Hepatic stellate cell (primary cell): ENCODE results near the gene RBM10.

Source experiments
- DNase-seq: peaks from one replicate; pipeline ENCODE4 v3.0.0; 2011; ENCODE audit warnings: low spot score

The RBM10 gene

GRCh38 chrX:47198687-47199080 lies 53.7 kb downstream of the RBM10 start:
- no peak for DNase-seq

- no peak for DNase-seq
Observed at GRCh38 chrX:47199286-47199685, 54.3 kb downstream of the RBM10 start.

GRCh38 chrX:47200385-47201150 lies 55.5 kb downstream of the RBM10 start:
- no peak for DNase-seq

- DNase-seq = no peak
Observed at GRCh38 chrX:47201345-47201944, 56.4 kb downstream of the RBM10 start.

- DNase-seq = no peak
Observed at GRCh38 chrX:47202316-47202715, 57.3 kb downstream of the RBM10 start.

- DNase-seq = no peak
Observed at GRCh38 chrX:47202877-47203276, 57.9 kb downstream of the RBM10 start.

GRCh38 chrX:47204970-47205369 lies 59.9 kb downstream of the RBM10 start:
- no peak for DNase-seq

GRCh38 chrX:47206316-47206715 lies 61.3 kb downstream of the RBM10 start:
- DNase-seq = no peak

GRCh38 chrX:47208108-47208507 lies 63.1 kb downstream of the RBM10 start:
- DNase-seq = no peak

- no peak for DNase-seq
Observed at GRCh38 chrX:47209508-47210238, 64.7 kb downstream of the RBM10 start.

- DNase-seq = no peak
Observed at GRCh38 chrX:47210661-47211425, 65.8 kb downstream of the RBM10 start.

- DNase-seq = no peak
Observed at GRCh38 chrX:47212381-47213293, 67.6 kb downstream of the RBM10 start.

GRCh38 chrX:47214435-47215077 lies 69.5 kb downstream of the RBM10 start:
- DNase-seq = no peak

- DNase-seq = no peak
Observed at GRCh38 chrX:47215291-47215900, 70.4 kb downstream of the RBM10 start.

- DNase-seq = no peak
Observed at GRCh38 chrX:47216393-47216925, 71.4 kb downstream of the RBM10 start.

GRCh38 chrX:47217121-47217851 lies 72.3 kb downstream of the RBM10 start:
- DNase-seq = peak; percentile 54

- DNase-seq = peak; percentile 98
Observed at GRCh38 chrX:47217852-47218279, 72.8 kb downstream of the RBM10 start.

- DNase-seq = peak; percentile 98
Observed at GRCh38 chrX:47218280-47218919, 73.4 kb downstream of the RBM10 start, which contains the start of gene CDK16. CDK16 (plus strand) TSS chrX:47218681; CDS start chrX:47223558, 4,877 bp downstream.
